Panc1 (cell line): Measurements from ENCODE around the gene IFIH1. TPM values are rescaled to one million over a fixed set of nuclear protein-coding genes. Genes with fewer than 3 reads are reported as not detected.

ENCODE experiments used
- ATAC-seq: fragments of 200-7000 bp; cut with Tn5 transposase; 2 replicates; pipeline ENCODE4 v1.9.1; 2020; ENCODE audit warnings: mild to moderate bottlenecking, moderate library complexity
- BruUV-seq: library from RNA; stranded (reverse); fragments of 400-500 nt; replicated peaks from 2 replicates; lab custom pipeline; 2021; lab: Mats Ljungman, UMichigan
- CTCF ChIA-PET: fragments of 300-600 bp; sonication (Branson Sonifier 250); formaldehyde crosslinking; loops from one replicate; lab custom pipeline; 2022; ENCODE audit warnings: antibody characterized with exemption; lab: Charles Lee
- POLR2A ChIA-PET: fragments of 300-600 bp; sonication (Branson Sonifier 250); formaldehyde crosslinking; loops from one replicate; lab custom pipeline; 2022; ENCODE audit warnings: antibody characterized with exemption; lab: Charles Lee
- DNase-seq: peaks from one replicate; pipeline ENCODE4 v3.0.0-alpha.2; 2010; ENCODE audit warnings: low read depth, low spot score
- H3K27ac ChIP-seq: 2 replicates; pipeline ENCODE4 v1.5.1; 2011; ENCODE audit warnings: mild to moderate bottlenecking, low read length, inconsistent platforms
- H3K27me3 ChIP-seq: fragments of 200-500 bp; sonication (Bioruptor generic); 2 replicates; pipeline ENCODE4 v1.6.0; 2014; ENCODE audit warnings: low read length, inconsistent platforms; ENCODE audit not compliant: control insufficient read depth, insufficient read depth
- H3K36me3 ChIP-seq: fragments of 200-500 bp; sonication (Bioruptor generic); 2 replicates; pipeline ENCODE4 v1.5.1; 2014; ENCODE audit warnings: inconsistent platforms, mild to moderate bottlenecking, low read length, moderate library complexity; ENCODE audit not compliant: control insufficient read depth, insufficient read depth
- H3K4me1 ChIP-seq: 2 replicates; pipeline ENCODE4 v1.5.1; 2011; ENCODE audit warnings: inconsistent platforms, mild to moderate bottlenecking, low read length, moderate library complexity; ENCODE audit not compliant: control insufficient read depth, insufficient read depth
- H3K4me3 ChIP-seq, 2 experiments: 2 replicates each; pipeline ENCODE4 v1.5.1; 2011 to 2012; ENCODE audit warnings: low read depth in 2 of 2, low read length in 2 of 2, mild to moderate bottlenecking in 2 of 2, inconsistent platforms in 1 of 2, moderate library complexity in 1 of 2
- H3K9me3 ChIP-seq: fragments of 200-500 bp; sonication (Bioruptor generic); 2 replicates; pipeline ENCODE4 v1.5.1; 2014; ENCODE audit warnings: low read depth, mild to moderate bottlenecking, inconsistent platforms, low read length, moderate library complexity; ENCODE audit not compliant: control insufficient read depth, insufficient read depth
- CTCF ChIP-seq: fragments of 450-650 bp; IDR thresholded peaks from 2 replicates; pipeline ENCODE4 v1.5.1; 2017; ENCODE audit warnings: mild to moderate bottlenecking
- POLR2AphosphoS5 ChIP-seq: IDR thresholded peaks from 2 replicates; pipeline ENCODE4 v1.6.1; 2012; ENCODE audit warnings: mild to moderate bottlenecking, low read depth, low read length, moderate library complexity
- REST ChIP-seq, 2 experiments: IDR thresholded peaks; 2 replicates each; pipeline ENCODE4 v1.6.1; 2011 to 2012; ENCODE audit warnings: low read depth in 2 of 2, control low read depth in 1 of 2, low read length in 1 of 2, mild to moderate bottlenecking in 1 of 2, moderate library complexity in 1 of 2; ENCODE audit not compliant: insufficient read depth in 1 of 2
- SIN3A ChIP-seq: IDR thresholded peaks from 2 replicates; pipeline ENCODE4 v1.6.1; 2012; ENCODE audit warnings: low read depth, mild to moderate bottlenecking, low read length, moderate library complexity, borderline replicate concordance; ENCODE audit not compliant: insufficient read depth
- in situ Hi-C: cut with HindIII; loops from 2 replicates; pipeline ENCODE4 v1.10.0; 2016; ENCODE audit warnings: low sequenced_read_pairs, low pct_unique_long_range_greater_than_20kb
- intact Hi-C: fragments of 100-400 bp; cut with micrococcal nuclease; formaldehyde crosslinking; loops from one replicate; pipeline ENCODE4 v1.10.0; 2022; ENCODE audit not compliant: unreplicated experiment
- total RNA-seq: library from RNA; stranded (reverse); gene quantifications from one replicate; pipeline ENCODE4 v1.2.1, GENCODE V29; 2021; ENCODE audit not compliant: unreplicated experiment

IFIH1 gene
- total RNA-seq, 1 experiment from 2014 or later: 15.4 TPM

- intact Hi-C loops: no loop called here
- DNase-seq: no peak
- Histone ChIP-seq H3K4me3 (no peak overlapping the region), H3K27ac (no peak overlapping the region), H3K27me3 (no peaks in the 10 kb centered on the region), H3K9me3 (no peaks in the 10 kb centered on the region), H3K4me1 (no peaks in the 10 kb centered on the region), H3K36me3 (no peaks in the 10 kb centered on the region; the same call in 1 of the 2 replicates)
- TF ChIP-seq SIN3A (no peak), CTCF (no peak), REST (IDR thresholded peaks at IDR 0.05; ENCODE audit: insufficient read depth in 1 of 2, low read depth in 2 of 2, low read length in 1 of 2) (no peak), POLR2AphosphoS5 (no peak)
- POLR2A ChIA-PET: no interaction called here
- in situ Hi-C loops: no loop called here
- ATAC-seq: no peak
- CTCF ChIA-PET: no interaction called here
- no TSS peak for BruUV-seq
Observed at GRCh38 chr2:162232027-162232426, 86.5 kb downstream of the IFIH1 start.

- intact Hi-C loops (no loop called here), in situ Hi-C loops (no loop called here)
- ATAC-seq (no peak), DNase-seq (no peak)
- H3K4me1 ChIP-seq: no peaks in the 10 kb centered on the region
- BruUV-seq: no TSS peak
- no peak overlapping the region for H3K4me3 ChIP-seq
- ChIA-PET POLR2A (no interaction called here), CTCF (no interaction called here)
- no peak overlapping the region for H3K27ac ChIP-seq
- H3K36me3 ChIP-seq: no peaks in the 10 kb centered on the region; the same call in 1 of the 2 replicates
- H3K27me3 ChIP-seq: no peaks in the 10 kb centered on the region
- no peaks in the 10 kb centered on the region for H3K9me3 ChIP-seq
- TF ChIP-seq REST (IDR thresholded peaks at IDR 0.05; ENCODE audit: insufficient read depth in 1 of 2, low read depth in 2 of 2, low read length in 1 of 2): no peak
Observed at GRCh38 chr2:162230761-162231160, 87.7 kb downstream of the IFIH1 start.
